Measurements from ENCODE around the gene USF3.
"Not testable (repeated sequence)": the region's sequence is repeated elsewhere in the genome, so short reads cannot be mapped to it uniquely, and the experiment has no call there.

The USF3 gene

GRCh38 chr3:113649174-113649845, 47.1 kb downstream of the USF3 start:
- DNase-seq: no peak

DNA sequence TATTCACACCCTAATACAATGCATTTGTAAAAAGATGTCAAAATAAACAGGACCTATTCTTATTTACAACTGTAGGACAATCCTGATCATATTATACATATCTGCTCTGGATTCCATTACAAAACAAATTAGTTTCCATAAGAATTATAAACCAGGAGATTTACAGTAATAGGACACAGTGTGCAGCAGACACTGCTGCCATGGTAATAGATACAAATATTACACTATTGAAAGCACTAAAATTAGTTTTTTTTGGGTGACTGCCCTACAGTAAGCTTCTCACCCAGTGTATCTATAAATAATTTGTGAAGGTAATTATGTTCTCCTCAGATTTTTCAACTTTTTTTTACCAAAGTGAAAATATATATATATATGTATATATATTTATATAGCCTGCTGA, 47.9 kb downstream of the USF3 start:
- DNase-seq: no peak

DNA sequence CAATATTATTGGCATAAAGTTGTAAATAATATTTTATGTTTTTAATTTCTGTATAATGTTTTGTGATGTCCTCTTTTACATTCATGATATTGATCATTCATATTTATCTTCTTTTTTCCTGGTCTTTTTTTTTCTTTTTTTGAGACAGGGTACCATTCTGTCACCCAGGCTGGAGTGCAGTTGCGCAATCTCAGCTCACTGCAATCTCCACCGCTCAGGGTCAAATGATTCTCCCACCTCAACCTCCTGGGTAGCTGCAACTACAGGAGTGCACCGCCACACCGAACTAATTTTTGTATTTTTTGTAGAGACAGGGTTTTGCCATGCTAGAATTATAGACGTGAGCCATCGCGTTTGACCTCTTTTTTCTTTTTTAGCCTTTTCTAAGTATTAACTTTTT, 52.9 kb downstream of the USF3 start:
- DNase-seq: no peak

GRCh38 chr3:113638910-113639309, 57.5 kb downstream of the USF3 start:
- DNase-seq: no peak

DNA sequence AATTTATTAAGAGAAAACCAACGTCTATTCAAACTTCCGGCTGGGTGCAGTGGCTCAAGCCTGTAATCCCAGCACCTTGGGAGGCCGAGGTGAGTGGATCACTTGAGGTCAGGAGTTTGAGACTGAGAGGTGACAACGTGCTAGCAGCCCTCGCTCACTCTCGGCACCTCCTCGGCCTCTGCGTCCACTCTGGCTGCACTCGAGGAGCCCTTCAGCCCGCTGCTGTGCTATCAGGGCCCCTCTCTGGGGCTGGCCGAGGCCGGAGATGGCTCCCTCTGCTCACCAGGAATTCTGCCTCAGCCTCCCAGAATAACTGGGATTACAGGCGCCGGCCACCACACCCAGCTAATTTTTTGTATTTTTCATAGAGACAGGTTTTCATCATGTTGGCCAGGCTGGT, 58.7 kb downstream of the USF3 start:
- DNase-seq: no peak

DNA sequence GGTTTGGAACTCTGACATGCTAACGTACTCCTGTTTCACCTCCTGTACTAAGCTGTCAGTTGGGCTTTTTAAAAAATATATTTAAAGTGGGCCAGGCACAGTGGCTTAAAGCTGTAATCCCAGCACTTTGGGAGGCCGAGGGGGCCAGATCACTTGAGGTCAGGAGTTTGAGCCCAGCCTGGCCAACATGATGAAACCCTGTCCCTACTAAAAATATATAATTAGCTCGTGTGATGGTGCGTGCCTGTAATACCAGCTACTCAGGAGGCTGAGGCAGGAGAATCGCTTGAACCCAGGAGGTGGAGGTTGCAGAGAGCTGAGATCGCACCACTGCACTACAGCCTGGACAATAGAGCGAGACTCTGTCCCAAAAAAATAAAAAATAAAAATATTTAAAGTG, 60.4 kb downstream of the USF3 start:
- DNase-seq: not testable (repeated sequence)

DNA sequence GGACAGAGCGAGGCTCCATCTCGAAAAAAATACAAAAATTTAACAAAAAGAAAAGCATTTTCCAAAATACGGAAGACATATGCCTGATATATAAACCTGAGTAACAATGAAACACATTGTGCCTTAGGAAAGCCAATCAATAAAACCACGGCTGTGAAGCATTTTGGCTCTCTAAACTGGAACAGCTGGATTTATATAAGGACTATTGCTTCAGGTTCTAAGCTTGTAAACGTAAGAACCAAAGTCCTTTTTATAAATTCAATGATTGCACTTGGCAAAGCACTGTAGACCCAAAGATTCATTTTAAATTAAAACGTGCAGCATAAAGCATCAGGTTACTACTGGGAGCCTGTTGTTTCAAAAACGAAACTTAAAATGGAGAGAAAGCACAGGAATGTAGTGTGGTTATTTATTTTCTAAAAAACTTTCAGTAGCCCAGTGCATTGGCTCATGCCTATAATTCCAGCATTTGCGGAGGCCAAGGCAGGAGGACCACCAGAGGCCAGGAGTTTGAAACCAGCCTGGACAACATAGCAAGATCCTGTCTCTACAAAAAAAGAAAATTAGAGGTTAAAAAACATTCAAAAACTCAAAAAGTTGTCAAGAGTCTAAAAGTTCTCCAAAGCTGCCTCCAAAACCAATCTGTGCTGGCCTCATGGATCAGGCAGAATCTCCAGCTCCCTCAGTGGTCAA, 61.5 kb downstream of the USF3 start:
- no peak for DNase-seq

DNA sequence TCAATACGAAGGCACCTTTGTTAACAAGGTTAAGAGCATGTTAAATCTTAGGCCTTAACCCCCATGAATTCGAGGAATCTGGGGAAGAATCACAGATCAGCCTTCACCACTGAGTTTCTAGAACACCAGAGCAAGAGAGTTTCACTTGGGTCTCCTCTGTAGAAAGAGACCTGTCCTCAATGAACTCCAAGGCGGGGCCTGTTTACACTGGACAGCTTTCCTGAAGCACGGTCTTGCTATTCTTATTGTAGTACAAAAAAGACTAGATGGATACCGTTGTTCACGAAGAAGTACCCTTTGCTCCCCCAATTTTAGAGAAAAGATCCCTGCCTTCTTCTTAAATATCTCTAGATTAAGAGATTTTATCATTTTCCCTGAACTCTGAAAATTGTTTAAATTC, 64.9 kb downstream of the USF3 start:
- no peak for DNase-seq

GRCh38 chr3:113630956-113631542, 65.4 kb downstream of the USF3 start:
- no peak for DNase-seq

DNA sequence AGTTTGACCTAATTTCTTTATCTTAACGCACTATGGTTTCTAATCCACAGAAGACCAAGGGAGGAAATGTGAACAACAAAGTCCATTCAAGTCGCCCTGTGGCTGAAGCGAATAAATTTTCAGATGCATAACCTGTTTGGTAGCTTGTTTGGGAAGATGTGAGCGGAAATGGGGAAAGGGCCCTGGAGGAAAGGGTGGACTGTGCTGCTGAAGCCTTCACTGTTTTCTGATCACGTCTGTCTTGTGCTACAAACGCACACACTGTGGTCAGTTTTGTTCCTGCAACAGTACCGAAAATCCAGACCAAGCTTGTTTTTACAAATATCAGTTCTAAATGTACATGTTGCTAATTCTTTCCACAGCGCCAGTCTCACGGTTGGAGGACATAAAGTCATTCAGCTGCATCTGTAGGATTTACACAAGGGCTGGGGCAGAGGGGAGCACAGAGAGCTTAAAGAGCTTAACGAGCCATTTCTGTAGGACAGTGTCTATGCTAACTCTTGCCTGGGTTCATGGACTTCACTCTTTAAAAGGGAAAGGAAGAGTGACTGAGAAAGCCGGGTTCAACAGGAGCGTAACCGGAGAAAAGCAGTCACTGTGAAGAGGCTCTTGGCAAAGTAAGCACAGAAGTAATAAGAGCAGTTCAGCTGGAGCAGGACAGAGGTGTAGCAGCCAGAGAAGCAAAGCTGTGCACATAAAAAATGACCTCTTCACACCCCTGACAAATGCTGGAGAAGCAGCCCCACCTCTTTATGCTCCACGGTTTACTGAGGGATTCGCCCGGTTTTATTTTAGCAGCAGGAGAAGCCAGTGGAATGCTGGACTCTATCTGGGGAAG, 66.6 kb downstream of the USF3 start:
- DNase-seq: no peak

GRCh38 chr3:113628788-113629187, 67.7 kb downstream of the USF3 start:
- DNase-seq: no peak

DNA sequence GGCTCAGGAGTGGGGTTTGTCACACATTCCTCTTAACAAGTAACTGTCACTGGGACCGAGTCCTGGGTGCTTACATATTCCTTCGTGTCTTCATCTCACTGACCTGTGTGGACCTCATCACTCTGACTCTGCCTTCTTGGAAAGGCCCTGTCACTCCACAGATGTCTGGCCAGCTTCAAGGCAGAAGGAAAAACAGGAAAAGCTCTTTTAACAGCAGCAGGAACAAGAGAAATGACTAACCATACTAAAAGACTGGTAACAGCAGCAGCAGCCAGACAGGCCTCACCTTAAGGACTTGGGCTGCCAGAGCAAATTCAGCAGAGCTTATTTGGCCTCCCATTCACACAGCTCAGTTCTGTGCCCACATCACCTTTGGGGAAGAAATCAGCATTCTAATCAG, 68.1 kb downstream of the USF3 start:
- no peak for DNase-seq

DNA sequence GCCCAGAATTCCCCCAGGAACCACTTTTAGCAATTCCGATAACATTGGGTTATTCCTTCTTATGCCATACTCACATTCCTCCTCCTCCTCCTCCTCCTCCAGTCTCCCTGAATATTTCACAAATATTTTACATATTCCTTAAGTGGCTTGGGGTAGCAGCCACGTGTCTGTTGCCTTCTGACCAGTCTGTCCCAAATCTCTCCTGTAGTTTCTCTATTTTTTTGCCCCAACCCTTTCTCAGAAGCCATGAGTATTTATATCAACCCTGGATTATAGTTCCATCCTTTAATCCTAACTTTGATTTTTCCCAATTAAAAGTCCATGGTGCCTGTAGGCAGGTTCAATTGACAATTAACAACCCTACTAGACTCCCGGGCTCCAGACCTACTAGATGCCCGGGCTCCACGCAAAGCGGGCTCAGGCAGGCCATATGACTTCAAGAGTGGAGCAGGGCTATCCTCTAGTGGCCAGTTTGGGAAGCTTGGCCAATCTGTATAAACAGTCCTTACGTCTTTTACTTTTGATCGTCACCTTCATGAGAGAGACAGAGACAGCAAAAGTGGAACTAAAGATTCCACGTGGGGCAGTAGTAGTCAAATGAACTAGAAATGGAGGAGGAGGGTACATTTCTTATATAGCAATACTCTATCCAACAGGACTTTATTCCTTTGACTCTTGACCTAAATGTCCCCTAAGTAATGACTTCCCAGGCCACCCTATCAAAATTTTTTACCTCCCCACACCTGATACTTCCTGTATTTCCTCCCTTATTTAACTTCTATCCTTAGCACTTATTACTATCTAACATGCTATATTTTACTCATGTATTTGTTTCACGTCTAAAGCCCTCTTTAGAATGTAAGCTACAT, 69.7 kb downstream of the USF3 start:
- DNase-seq: no peak

- no peak for DNase-seq
Measured at GRCh38 chr3:113625834-113626233, 70.6 kb downstream of the USF3 start.

DNA sequence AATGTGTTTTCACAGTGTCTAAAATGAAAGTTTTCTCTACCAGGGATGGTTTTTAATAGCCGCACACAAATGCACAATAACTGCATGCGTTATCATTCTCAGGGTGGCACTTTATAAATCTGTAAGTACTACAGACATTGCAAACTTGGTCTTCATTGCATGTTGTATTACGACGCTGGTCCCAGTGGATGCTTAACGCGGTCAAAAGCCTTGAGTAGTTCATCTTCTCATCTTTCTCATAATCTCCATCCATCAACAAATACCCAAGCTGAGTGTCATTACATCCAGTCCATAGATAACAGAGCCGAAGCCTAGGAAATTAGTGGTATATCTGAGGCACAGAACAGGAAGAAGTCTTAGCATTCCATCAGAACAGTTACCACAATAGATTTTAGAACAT, 72.6 kb downstream of the USF3 start:
- DNase-seq: no peak

GRCh38 chr3:113623324-113623723, 73.1 kb downstream of the USF3 start:
- DNase-seq: no peak

DNA sequence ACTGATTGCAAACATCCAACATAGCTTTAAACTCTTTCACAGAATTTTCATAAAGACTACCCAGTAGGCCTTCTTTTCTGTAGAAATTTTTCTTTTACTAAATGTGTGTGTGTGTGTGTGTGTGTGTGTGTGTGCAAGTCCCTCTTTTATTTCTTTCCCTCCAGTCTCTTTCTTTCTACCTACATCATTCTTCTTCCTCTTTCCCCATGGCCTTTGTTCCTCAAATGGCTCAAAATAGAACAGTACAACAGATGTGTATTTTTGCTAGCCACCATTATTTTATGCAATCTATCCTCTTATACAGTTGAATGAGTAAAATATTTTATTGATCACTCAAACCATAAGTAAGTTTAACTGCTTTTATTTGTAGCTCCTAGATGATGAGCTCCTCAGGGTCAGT, 76.4 kb downstream of the USF3 start:
- no peak for DNase-seq

GRCh38 chr3:113617726-113618125, 78.7 kb downstream of the USF3 start:
- DNase-seq: no peak

DNA sequence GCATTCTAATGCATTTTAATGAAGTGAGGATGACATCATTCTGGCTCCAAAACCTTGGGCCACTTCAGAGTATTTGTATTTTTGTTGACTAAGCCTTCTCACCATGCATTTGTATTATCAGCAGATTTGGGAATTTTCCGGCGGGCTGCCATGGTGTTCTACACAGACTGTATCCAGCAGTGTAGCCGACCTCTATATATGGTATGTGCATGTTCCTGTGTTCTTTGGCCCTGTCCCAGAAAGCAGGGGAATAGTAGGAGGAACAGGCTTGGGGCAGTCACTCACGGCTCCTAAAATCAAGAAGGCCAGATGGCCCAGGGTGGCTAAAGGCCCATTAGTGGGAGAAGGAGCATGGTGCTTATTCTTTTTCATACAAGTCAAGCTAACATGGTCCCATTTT, 80.5 kb downstream of the USF3 start:
- no peak for DNase-seq

DNA sequence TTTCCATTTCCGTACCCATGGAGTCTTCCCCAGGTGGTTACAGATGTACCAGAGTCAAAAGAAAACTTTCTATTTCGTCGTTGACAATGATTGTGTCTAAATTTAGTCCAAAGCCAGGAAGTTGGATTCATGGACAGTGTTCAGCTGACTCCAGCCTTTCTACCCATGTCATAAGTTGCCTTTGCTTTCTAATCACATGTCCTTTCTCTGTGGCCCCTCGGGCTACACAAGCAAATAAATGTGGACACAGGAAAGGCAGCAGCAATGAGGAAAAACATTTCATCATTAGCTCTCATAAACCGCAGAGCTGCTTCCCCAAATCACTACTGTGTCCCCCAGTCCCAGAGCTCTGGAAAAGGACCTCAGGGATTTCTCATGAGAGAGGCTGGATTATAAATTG, 82.0 kb downstream of the USF3 start:
- no peak for DNase-seq

- no peak for DNase-seq
Measured at GRCh38 chr3:113607219-113607596, 89.2 kb downstream of the USF3 start.

DNA sequence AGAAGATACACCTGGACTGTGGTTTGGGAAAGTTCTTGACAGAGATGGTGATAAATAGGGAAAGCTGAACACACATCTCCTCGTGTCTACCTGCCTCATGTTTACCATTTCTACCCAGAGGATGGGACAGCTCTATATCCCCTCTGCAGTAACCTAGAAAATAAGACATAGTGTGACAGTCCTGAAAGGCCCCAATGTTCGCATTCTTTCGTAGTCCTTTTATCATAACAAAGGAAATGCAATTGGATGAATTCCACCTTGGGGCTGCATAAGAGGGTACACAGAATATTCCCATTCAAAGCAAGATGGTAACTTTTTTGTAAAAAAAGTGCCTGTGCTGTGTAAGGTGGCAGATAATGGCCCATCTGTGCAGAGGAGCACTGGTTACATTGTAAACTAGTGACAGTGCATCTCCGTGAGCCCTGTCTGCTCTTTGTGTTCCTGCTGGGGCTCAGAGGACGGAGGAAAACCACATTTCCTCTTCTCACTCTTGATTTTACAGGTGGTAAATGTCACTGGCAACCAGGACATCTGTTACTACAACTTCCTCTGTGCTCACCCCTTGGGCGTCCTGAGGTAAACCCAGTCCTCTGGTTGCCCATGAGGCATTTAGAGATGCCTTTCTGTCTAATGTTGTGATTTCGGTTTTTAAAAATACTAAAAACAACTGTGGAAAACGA, 89.8 kb downstream of the USF3 start:
- DNase-seq: no peak
